HG02763 (cell line): Measurements from ENCODE around the gene PLEKHG3.

Experiments used
- ATAC-seq: cut with Tn5 transposase; IDR thresholded peaks from one replicate; pipeline ENCODE4 v1.9.1; 2021; ENCODE audit warnings: mild to moderate bottlenecking, moderate library complexity; ENCODE audit not compliant: unreplicated experiment

The PLEKHG3 gene

DNA sequence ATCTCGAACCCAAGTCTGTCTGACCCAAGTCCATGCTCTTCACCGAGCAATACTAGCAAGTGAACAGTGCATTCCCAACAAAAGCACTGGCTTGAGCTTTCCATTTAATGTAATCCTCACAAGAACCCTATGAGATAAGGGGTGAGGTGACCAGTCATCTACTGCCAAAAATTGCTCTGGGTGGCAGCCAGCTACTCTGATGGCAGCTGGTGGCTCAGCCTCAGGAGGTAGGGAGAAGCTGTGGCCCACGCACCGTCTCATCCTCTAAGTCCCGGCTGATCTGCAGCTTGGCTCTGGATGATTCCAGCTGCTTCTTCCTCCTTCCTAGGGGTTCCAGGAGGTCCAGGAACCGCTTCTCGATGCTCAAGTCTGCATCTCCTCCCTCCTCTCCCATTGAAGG lies 75.2 kb downstream of the PLEKHG3 start:
- no peak for ATAC-seq

DNA sequence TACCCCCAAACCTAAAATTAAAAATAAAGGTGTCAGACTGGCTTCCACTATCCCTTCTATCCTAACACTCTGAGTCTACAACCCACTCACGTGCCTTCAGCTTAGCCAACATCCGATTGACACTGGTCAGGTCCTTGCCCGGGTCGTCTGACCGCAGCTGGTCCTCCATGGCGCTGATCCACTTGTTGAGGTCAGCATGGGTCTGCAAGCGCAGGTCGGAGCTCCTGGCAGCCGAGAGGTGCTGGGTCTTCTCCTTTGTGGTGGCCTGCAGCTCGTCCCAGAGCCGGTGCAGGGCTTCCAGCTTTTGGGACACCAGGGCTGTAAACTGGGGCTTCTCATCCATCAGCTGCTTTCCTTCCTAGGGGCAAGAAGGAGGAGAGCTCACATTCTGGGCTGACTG lies 78.0 kb downstream of the PLEKHG3 start:
- no peak for ATAC-seq

DNA sequence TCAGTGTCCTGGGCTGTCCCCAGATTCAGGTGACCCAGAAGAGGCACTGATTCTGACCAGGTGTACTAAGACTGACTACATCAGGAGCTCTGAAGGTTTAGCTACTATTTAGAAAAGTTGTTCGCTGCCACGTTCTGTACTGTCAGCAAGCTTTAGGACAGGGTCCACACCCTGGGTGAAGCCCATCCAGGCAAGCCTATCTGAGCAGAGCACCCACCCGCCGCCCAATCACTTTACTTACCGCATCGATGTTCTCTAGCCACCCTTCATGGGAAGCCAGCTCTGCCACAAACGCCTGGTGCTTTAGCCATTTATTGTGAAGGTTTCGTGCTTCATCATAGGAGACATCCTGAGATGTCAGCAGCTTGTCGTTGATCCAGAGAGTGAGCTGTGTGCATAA lies 79.8 kb downstream of the PLEKHG3 start:
- ATAC-seq = no peak

DNA sequence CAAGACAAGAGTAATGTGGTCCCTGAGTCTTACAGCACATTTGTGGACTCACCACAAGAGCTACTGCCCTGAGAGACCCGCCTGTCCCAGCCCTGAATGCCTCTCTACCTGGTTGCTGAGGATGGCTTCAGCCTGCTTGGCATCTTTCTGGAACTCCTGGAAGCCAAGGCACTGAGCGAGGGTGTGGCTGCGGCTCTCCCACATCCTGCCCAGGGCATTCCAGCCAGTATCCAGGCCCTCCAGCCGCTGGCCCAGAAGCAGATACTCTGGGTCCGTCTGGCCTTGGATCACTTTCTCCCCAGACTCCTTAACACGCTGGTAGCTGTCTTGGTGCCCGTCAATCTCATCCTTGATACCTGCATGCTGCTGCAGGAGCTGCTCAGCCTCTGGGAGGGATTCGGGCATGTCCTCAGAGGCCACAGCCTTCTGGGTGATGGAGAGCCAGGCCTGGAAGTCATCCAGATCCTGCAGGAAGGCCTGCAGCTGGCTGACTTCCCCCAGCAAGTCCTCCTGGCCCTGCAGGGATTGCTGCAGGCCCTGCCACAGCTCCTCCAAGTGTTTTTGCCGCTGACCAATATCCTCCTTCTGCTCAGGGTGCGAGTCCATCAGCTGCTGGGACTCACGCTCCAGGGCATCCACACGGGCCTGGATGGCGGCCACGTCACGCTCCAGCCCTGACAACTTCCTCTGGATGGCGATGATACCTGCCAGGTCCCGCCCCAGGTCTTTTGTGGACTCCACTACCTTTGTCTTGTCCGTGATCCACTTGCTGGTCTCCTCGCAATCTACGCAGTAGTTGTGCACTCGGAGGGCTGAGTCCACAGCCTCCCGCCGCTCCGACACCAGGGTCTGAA lies 82.3 kb downstream of the PLEKHG3 start:
- ATAC-seq = no peak

DNA sequence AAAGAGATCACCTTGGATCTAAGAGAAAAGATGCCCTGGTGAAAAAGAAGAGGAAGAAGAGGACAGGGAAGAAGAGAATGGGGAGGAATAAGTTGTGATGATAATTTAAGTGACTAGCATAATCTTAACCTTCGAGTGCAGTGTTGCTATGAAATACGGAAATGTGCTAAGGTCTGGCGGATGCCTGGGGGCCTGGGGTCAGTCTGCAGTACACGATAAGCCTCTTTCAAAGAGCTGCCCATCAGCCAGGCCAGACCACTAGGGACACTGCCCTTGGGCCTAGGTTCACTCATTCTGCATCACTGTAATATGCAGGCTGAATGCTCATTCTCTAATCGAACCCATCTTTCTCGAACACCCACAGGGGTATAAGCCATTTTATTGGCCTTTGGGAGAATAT lies 83.4 kb downstream of the PLEKHG3 start:
- ATAC-seq = no peak

DNA sequence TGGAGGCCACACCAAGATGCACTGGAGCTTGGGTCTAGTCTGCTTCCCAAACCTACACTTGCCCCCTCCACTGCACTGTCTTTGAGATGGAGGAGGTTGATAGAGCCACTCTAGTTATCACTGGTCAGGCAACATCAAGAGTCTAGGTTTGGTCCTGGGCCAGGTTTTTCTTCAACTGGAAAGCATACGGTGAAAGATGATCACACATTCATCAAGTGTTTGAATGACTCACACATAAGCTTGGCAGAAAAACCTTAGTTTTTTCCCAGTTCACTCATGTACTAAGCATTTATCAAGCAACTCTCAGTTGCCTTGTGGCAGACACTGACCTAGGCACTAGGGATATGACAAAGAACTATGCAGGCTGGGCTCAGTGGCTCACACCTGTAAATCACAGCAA lies 84.5 kb downstream of the PLEKHG3 start:
- ATAC-seq = no peak

DNA sequence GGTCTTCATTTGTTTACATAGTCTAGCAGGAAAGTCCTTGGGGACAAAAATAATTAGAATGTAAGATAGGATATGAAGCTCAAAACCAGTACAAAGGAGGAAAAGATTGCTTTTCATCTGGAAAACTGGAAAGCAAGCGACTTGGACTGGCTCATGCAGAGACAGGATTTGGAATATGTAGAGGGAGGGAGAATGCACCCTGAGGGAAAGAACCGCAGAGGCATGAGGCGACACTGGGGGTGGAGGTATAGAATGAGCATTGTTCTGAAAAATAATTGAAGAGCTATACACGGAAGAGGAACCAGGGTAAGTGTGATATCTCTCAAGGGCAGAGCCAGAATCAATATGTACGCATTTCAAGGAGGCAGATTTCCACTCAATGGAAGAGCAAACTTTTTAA lies 85.5 kb downstream of the PLEKHG3 start:
- no peak for ATAC-seq

DNA sequence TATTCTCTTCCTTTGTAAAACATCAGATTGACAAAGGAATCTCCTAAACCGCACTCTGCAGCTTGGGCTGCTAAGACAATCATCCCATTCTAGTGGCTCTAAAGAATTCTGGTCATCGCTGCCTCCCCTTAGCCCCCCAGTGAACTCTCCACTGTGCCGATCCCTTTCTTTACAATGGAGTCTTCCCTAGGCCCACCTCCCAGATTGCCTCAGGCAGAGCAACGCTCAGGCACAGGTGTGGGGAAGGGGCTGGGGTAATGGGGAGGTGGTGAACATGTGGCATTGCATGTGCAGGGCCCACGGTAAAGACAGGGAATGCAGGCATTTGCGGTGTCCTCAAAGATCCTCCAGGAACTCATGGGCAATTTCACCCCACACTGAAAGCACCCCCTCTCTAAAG lies 86.3 kb downstream of the PLEKHG3 start:
- ATAC-seq = no peak

DNA sequence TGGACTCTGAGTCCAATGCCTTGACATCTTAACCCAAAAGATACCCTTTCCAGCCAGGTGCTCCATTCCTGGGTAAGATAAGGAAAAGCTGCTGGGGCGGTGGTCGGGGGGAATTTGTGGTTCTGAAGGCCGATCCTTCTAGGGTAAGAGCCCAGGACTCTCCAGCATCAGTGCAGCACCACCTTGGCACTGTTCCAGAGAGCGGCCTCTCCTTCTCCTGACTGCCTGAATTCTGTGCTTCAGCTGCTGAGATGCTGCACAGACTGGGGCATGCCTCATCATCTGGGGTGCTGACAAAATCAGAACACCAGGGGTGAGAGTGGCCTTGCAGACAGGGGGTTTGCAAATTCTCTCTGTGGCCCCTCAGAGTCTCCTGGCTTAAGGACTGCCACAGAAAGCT lies 88.0 kb downstream of the PLEKHG3 start:
- no peak for ATAC-seq

DNA sequence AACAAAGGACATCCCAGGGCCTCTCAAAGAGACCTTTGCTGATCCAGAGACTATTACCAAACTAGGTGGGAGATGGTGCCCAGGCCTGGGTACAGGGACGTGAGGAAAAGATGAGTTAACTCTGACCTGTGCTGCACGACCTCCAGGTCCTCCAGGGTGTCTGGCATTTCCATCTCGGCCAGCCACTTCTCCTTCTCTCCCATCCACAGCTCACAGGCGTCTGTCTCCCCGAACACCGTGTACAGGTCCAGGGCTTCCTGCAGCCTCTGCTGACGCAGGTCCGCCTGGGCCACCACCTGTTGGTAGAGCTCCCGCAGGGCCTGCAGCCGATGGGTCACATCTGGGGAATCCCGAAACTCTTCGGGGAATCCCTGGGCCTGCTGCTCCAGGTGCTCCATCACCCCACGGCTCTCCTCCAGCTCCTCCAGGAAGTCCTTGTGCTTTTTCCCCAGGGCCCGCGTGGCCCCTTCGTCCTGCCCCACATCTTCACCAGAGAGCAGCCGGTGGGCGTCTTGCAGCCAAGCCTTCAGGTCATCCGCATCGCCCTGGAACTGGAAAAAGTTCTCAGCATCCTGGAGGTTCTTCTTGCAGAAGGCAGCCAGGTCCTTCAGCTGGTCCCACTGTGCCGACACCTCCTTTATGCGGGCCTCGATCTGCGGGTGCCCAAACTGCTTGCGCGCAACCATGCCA lies 88.8 kb downstream of the PLEKHG3 start:
- ATAC-seq = no peak

DNA sequence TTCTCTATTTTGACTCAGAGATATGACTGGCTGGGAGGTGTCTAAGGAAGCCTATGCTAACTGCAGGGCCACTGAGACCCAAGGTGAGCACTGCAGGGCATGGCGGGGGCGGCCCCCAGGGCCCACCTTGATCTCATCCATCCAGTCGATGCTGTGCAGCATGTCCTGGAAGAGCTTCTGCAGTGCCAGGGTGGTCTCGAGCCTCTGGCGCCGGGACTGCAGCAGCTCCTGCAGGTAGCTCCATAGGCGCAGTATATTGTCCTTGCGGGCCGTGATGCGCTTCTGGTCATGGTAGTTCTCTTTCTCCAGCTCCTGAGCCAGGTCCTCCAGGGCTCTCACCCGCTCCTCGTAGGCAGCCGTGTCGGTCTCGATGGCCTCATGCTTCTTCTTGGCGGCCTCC lies 91.0 kb downstream of the PLEKHG3 start:
- ATAC-seq = no peak

DNA sequence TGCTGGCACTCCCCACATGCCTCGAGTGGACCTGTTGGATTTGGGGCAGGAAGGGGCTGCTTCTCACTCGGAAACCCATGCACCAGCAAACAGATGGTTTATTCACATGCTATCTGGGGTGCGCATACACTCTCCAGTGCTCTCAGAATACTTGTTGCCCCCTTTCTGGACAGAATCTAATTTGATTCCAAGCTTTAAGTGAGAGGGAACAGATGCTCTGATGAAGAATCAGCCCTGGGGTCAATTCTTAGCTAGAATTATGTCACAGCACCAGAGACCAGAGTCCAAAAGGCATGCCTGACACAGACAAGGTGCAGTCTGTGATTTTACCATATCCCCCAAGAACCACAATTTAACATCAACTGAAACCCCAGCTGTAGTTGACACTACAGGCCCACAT lies 91.7 kb downstream of the PLEKHG3 start:
- ATAC-seq = no peak

DNA sequence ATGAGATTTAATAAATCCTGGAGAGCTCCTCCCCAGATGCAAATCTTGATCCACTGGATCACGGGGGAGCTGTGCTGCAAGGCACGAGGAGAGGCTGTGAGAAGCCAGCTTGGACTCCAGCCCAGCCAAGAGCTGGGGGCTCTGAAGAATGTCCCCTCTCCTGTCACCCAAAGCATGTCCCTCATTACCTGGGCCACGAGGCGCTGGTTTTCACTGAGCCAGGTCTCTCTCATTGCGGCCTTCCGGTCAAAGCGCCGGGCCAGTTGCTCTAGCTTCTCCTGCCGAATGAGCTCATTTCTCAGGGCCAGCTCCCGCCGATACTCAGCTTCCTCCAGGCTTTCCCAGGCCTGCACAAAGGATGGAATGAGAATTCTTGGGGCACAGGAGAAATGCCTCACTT lies 92.1 kb downstream of the PLEKHG3 start:
- ATAC-seq = no peak

DNA sequence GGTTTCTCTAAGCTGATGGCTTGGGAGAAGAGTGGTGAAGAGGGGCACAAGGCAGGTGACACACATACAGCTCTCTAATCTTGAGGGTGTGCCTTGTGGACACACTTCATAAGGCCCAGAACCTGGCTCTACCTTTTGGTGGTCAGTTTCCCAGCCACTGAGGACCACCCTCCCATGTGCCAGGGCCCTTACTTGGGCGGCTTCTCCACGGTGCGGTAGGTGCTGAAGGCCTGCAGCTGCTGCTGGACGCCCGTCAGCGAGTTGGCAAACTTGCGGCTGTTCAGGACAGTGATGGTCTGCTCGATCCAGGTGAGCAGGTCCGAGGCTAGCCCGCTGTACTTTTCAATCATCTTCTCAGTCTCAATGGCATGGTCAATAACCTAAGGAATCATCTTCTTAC lies 95.3 kb downstream of the PLEKHG3 start:
- no peak for ATAC-seq
